RCC 7860 (cell line): ENCODE data around the gene CTNNAL1.
"Not testable (repeated sequence)": the region's sequence is repeated elsewhere in the genome, so short reads cannot be mapped to it uniquely, and the experiment has no call there.

ENCODE experiments used
- DNase-seq: peaks from one replicate; pipeline ENCODE4 v3.0.0-alpha.2; 2015; ENCODE audit warnings: low spot score
- FAIRE-seq: peaks from 2 replicates; lab custom pipeline; 2012; peaks lifted over from hg19 to GRCh38; lab: Jason Lieb, UNC

The CTNNAL1 gene

DNA sequence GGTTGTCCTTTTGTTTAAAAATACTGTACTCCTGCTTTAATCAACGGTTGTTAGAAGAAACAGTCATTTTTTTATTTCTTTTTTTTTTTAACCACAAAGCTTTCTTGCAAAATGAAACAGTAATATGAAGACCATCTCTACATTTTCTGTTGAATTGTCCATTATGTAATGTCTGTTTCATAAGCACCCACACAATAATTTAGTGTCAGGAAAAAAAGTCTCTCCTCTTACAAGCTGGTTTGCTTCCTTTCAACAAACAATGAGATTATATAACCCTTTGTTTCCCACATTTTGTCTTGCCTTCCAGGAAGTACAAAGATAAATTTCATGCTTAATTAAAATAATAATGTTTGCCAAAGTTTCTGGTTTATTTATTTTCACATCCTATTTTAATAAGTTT is 16.7 kb downstream of the CTNNAL1 start:
- DNase-seq = no peak
- no peak for FAIRE-seq

DNA sequence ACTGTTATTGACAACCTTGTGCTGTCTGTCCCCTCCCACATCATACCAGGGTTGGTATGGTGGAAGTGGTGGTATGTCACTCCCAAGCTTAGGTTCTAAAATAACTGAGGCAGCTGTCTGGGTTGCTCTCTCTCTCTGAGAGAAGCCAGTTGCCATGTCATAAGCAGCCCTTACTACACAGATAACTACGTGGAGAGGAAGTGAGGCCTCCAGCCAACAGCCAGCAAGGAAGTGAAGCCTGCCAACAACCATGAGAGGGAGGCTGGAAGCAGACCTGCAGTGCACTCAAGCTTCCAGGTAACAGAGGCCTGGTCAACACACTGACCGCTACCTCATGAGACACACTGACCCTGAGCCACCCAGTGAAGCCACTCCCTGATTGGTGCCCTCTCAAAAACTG is 18.6 kb downstream of the CTNNAL1 start:
- peak; percentile 50 for DNase-seq
- FAIRE-seq = peak; percentile 78

DNA sequence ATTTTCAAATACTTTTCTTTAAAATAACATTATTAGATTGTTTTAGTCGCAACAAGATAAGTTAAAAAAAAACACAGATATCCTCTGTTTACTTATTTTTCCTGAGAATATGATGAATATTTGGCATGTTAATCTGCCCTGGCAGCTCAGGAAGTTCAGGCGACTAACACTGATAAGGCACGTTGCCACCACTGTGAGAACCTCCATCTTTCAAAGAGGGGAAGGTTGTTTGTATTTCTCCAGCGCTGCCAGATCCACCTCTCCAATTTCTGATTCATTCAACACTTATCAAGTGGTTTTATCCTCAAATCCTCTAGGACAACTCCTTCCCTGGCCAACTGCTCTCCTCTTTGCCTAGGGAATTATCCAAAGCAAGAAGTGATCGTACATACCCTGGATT is 21.8 kb downstream of the CTNNAL1 start:
- no peak for DNase-seq
- no peak for FAIRE-seq

DNA sequence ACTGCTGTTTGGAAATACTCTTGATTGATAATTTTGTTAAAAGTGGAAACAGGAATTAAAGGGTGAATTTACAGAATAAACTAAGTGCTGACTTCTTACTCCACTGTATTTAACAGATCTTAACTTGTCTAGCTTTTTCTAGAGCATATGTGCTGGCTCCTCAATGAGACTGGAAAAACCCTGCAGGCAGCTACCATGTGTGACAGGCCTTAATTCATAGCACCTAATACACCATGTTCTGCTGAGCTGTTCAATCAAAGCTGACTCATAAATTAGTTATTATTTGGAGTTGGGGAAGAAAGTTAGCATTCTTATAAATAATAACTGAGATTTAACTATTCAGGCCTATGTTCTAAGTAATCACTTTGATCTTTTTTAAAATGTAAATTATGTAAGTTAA is 29.4 kb downstream of the CTNNAL1 start:
- DNase-seq (no peak), FAIRE-seq (no peak)

DNA sequence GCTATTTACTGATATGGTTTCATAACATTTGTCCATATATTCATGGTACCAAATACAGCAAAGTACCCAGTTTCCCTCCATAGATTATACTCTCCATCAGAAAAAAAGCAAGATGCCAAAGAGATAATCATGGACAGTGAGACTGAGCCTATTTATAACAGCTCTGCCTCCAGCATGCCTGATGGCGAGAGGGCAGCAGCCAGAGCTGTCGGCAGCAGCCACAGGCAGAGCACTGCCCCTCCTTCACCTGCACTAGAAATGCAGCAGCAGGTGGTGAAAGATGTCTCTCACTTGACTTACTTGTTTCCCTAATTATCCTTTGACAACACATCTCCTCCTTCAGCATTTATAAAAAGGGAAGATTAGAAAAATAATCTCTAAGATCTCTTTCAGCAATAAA is 32.4 kb downstream of the CTNNAL1 start:
- FAIRE-seq = no peak
- DNase-seq = no peak

DNA sequence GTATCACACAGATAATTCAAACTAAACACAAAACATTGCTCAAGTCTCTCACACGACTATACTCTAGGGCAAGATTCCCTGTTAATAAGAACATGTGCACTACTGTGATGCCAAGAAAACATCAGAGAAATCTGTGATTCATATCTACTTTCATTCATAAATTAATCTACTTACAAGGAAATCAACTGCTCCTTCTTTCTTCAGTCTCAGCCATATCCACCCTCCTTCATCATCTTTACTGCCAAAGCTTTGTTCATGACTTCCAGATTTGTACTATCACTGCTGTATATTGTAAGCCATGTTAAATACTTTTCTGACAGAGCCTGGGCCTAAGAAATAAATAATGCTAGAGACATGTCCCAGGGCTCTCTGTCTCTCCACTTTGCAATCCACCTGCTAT is 35.1 kb downstream of the CTNNAL1 start:
- FAIRE-seq = no peak

DNA sequence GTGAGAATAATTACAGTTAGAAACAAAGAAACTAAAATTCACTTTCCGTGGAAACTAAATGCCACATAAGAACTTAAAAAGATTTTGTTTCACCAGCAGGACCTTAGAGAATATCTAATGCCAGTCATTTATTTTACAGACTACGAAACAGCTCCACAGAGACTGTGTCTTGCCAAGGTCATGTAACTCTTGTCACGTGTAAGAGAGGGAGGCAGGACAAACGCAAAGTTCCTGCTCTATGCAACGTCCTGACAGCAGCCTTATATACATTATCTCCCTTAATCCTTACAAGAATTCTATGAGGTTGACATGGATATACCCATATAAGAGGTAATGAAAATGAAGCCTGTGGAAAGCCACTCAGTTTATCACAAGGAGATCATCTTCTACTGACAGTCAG is 39.4 kb downstream of the CTNNAL1 start:
- DNase-seq (no peak), FAIRE-seq (no peak)

More for the DNA sequence above, 35.1 kb downstream of the CTNNAL1 start:
- no peak for DNase-seq

DNA sequence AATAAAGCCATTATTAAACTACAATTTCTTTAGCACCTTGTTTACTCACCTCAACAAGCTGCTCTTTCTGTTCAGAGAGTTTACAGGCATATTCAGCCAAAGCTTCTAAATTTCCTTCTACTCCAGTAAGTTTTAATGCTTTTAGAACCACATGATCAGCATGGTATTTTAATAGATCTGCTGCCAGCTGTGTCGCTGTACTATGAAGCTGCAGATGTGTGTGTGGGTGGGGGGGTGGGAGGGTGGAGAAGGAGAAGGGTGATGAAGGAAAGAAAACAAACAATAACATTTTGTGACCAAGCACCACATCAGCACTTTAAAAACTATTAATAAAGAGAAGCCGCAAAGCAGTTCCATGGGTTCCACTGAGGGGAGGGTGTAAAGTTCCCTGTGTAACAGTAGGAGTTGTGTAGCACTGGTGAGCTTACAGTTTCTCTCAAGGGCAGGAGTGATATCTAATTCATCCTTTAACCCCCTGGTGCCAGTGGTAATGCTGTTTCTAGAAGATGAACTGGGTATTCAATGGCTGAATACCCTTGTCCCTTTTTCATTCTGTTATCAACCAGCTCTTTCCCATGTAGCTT is 40.6 kb downstream of the CTNNAL1 start:
- DNase-seq = no peak
- FAIRE-seq = no peak

DNA sequence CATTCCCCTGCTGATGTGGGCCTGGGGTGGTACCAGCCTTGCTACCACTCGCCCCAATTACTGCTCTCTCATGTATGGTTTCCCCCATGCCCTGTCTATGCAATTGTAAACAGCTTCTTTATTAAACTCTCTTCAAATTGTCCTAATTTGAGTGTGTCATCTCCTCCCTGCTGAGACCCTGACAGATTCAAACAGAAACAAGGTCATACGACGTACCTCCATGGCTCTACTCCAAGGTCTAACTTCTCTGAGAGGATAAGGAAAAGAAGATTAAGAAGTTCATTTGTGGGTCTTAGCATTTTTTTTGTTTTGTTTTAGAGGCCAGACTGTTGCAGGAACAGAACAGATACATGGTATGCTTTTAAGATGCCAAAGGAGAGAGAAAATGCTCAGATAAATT is 41.1 kb downstream of the CTNNAL1 start:
- no peak for DNase-seq
- FAIRE-seq = no peak

DNA sequence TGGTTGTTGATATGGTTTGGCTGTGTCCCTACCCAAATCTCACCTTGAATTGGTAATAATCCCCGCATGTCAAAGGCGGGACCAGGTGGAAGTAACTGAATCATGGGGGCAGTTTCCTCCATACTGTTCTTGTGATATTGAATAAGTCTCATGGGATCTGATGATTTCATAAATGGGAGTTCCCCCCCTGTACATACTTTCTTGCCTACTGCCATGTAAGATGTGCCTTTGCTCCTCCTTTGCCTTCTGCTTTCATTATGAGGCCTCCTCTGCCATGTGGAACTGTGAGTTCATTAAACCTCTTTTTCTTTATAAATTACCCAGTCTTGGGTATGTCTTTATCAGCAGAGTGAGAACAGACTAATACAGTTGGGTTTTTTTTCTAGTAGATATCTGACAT is 41.9 kb downstream of the CTNNAL1 start:
- not testable (repeated sequence) for DNase-seq, FAIRE-seq

DNA sequence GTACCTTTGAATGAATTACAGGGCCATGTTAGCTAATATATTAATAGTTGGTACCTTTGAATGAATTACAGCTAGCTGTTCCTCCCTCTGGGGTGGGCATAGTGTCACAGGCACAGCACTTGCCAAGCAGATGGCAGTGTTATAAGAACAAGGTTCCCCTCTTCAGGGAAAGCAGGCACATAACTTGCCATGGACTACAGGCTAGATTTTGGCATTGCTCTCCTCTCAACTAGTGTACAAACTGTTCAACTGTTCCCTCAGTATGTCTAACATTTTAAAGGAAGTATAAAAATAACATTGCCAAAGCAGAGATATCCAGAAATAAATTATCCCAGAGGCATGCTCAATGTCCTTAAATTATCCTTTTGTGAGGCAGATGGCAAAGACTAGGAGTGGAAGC is 45.4 kb downstream of the CTNNAL1 start:
- no peak for DNase-seq
- no peak for FAIRE-seq

DNA sequence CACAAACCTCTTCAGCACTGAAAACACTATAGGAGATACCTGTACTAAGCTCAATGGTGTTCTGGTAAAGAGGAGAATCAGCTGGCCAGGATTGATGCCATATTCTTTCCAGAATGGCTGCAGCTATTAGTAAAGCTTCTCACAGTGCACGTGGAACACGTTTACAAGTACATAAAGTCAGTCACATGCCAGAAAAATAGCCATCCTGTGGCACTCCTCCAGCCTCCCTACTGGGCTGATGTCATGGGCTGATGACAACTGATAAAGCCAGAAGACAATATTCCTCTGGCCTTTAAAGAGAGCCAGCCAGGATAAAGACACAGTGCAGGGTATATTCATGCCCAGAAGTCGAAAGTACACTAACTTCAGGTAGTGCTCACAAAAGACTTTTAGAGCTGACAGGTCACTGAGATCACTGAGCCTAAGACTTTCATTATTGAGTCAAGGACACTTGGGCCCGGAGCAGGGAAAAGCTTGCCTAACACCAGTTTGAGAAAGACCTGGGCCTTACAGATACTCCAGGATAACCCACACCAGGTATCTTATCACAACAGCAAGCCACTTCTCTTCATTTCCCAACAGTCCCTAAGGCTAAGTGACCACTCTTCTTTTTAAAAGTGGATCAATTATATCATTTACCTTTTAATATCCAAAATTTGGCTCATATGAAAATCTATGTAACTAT is 49.7 kb downstream of the CTNNAL1 start:
- FAIRE-seq = no peak
- DNase-seq = no peak

DNA sequence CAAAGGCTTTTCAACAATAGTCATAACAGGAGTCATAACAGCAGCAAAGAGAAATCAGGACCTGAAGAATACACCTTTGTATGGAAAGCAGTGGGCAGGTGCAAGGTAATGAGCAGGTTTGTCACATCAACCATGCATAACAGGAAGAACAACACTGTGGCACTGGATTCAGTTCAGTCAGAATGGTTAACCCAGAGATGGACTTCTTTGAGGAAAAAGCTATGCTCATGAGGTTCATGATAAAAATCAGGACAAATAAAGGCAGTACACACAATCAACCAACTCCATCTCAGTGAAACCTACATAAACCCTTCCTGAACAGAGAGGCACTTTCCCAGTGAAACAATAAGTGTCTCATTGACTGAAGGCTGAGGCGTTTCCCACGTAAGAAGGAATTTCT is 52.1 kb downstream of the CTNNAL1 start:
- DNase-seq = no peak
- FAIRE-seq = no peak

DNA sequence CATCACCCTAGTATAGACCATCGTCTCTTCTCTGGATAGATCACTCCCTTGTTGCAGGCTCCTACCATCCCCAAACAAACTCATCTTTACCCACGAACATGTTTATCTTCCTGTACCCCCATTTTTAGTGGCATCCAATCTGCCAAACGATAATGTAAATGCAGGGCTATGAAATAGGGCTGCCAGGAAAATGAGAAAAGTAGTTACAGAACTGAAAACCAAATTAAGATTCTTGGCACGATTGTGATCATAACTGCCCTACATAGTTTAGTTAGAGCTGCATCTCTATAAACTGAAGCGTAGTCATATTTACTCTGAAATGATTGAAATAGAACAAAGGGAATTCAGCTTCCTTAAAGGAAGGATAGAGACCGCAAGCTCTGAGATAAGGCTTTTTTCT is 53.0 kb downstream of the CTNNAL1 start:
- DNase-seq (no peak), FAIRE-seq (no peak)

DNA sequence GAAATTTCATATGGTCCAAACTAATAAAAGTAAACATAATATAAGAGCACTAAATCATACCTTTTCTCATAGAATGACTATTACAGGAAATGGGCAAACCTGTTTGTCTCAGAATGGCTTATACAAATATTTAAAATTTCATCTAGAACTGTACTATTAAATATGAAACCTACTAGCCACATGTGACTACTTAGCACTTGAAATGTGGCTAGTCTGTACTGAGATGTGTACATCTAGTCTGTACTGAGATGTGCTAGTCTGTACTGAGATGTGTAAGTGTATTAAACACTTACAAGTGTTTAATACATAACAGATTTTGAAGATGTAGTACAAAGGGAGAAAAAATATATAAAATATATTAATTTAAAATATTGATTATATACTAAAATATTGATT is 56.7 kb downstream of the CTNNAL1 start:
- peak; percentile 37 for FAIRE-seq
- DNase-seq = no peak

DNA sequence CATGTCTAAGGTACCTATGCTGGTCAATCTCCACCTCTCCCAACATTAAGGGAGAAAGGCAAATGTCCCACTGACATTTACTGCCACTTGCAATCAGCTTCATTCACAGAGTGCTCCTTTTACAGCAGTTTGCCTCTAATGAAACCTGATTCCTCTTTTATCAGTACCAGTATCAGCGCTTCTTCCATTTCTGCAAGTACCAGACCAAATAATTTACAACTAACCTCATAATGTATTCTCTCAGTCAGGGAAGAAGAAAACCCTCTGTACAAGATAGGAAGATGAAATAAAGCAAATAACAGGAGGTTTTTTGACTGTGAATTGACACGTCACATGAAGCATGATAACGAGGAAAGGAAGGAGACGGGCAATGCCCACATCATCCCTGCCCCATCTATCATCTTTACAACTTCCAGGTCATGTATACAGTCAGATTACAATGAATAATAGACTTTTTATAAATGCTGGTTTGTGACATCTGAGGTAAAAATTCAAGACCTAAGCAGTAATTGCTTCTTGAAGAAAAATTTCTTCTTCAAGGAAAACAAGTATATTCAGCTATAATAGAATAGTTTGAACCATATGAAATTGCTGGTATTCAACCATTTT is 57.2 kb downstream of the CTNNAL1 start:
- FAIRE-seq (no peak), DNase-seq (no peak)

DNA sequence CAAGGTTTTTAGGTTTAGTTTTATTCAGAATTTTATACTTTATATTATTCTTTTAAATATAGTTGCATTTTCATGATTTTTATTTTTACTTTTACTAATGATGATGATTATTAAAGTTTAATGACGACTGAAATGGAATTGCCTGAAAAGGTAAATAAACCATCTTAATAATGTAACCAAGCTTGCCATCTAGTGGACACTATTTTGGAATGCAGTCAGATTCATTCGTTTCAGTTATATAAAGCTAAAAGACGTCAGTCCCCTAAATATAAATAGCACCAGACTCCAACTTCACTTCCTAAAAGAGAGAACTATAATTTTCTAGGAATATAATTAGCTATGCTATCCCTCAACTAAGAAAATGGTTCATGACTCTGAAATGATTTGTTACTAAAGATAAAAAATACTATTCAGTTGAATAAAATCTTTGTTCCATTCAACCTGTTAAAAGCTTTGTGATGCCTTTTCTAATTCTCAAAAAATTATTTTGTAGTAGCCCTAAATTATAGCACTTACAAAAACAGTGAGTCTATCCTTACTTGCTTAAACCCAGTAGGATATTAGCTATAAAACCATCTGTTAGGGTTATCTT is 59.2 kb downstream of the CTNNAL1 start:
- DNase-seq = peak; percentile 12
- FAIRE-seq = peak; percentile 83

DNA sequence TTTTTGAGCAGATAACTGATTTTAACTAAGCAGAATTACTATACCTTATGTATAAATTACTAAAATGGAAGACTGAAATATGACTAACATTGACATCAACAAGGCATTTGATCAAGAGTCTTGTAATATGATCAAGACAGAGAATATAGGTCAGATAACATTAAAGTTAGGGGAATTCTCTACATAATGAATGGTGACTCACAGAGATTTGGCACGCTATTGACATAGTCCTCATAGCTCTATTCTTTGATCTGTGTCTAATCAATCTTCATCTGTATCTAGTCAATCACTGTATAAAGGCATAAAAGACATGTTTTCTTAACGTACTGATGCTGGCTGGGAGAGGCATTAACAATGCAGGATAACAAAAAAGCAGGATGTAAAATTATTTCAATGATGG is 61.7 kb downstream of the CTNNAL1 start:
- FAIRE-seq (no peak), DNase-seq (no peak)

DNA sequence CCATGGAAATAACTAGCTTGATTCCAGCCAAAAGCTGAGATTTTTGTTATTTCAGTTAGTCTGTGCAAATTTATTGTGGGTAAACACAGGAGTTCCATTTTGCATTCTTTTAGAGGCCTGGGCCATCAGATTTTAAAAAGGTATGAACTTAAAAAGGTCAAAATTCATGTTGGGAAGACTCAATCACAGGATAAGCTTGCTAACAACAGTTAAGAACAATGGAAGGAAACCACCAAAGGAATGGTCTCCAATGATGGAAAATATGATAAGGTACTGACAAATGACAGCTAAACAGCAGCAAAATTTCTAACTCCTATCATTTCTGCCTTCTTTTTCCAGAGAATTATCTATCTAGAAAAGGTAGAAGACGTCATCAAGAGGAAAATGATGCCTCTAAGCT is 63.1 kb downstream of the CTNNAL1 start:
- DNase-seq (no peak), FAIRE-seq (no peak)

DNA sequence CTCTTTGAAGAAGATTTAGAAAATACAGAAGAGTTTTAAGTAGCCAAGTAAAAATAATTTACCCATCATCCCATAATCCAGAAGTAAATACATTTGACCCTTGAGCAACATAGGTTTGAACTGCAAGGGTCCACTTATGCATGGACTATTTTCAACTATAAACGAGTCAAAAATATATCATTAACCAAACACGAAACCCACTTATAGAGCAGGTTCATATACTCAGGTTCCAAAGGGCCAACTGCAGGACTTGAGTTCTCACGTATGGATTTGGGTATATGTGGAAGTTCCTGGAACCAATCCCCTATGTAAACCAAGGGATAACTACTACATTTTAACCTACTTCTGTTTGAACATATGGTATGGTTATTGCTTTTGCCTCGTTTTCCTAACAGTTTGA is 73.3 kb downstream of the CTNNAL1 start:
- FAIRE-seq (no peak), DNase-seq (no peak)

DNA sequence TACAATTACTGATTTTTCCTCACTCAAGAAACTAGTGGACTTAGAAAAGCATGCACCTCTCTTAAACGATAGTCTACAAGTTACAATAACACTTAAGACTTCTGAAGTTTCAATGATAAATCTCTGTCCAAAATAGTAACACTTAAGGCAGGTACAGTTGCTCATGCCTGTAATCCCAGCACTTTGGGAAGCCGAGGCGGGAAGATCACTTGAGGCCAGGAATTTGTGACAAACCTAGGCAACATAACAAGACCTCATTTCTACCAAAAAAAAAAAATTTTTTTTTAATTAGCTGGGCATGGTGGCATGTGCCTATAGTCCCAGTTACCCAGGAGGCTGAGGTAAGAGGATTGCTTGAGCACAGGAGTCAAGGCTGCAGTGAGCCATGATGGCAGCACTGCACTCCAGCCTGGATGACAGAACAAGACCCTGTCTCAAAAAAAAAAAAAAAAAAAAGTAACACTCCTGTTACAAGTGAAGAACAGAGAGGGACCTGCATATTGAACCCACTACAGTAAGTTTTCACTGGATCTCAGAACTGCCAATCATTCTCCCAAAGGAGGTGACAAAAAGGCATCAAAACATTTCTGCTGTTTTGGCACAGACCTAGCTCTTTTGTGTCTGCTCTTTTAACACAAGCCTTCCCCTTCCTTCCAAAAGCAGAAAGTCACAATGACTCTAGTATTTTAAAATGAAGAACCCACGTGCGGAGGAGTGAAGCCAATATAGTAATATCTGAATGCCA is 75.6 kb downstream of the CTNNAL1 start:
- no peak for FAIRE-seq
- DNase-seq = no peak
